ENCODE results near the gene CCDC198.

Gene CCDC198, protein sequence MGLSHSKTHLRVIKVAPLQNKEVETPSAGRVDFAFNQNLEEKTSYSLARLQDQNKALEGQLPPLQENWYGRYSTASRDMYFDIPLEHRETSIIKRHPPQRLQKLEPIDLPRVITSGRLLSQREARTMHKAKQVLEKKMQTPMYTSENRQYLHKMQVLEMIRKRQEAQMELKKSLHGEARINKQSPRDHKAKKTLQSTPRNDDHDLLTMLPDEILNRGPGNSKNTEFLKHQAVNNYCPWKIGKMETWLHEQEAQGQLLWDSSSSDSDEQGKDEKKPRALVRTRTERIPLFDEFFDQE

DNA sequence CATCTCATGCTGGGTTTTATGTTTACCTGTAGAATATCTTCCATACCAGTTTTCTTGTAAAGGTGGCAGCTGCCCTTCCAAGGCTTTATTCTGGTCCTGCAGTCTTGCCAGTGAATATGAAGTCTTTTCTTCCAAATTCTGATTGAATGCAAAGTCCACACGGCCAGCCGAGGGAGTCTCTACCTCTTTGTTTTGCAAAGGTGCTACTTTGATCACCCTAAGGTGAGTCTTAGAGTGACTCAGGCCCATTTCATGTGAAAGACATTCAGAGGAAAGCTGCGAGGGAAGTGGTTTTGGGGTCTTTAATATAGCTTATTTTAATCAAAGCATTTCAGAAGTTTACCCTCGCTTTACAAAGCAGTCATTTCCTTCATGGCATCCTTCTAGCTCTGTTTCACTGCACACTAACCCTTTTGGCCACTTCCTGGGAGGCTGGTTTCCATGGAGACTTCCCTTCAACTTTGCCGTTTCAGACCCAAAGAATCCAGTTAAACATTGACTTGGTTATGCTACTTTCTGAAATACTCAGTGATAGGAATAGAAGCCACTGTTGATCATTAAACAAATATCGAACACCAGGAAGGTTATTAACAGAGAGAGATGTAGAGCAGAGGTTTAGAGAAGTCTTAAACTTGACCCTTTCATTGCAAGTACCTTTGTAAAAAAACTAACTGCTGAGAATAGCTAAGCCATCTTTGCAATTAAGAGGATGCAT is at the start of gene CCDC198:
Gene CCDC198 (minus strand): TSS at position 391 of the 715 bp plus-strand sequence. CDS start 142 bp downstream, at position 249.
- DNase-seq: no peak

DNA sequence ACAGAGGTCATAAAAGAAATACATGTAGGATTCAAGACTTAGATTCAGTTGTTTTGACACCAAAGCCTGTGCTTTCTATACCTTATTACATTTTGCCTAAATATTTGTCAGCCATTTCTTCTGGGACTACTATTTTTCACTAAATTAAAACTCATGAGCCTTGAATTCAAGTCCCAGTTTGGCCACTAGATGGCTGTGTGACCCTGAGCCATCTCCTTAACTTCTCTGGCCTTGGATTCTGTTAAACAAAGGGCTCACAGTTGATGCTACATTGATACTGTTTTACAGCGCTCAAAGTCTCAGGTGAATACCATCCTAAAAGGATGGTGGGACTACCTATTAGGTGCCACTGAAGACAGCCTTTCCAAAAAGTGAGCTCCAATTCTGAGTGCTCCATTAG is 39.6 kb upstream of the CCDC198 start:
- no peak for DNase-seq

DNA sequence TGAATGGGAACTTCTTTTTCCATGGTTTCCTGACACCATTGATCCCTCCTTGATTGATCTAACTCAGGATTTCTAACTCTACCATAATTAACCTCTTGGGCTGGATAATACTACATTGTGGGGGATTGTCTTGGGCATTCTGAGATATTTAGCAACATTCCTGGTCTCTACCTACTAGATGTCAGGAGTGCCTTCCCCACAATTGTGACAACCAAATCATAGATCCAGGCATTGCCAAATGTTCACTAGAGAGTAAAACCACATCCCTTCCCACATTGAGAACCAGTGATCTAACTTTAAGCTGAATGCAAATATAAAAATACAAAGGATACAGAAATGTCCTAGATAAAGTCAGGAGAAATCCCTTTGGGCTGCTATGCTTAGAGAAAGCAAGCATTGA is 36.9 kb upstream of the CCDC198 start:
- no peak for DNase-seq

- no peak for DNase-seq
Measured at GRCh38 chr14:57526942-57527341, 33.3 kb upstream of the CCDC198 start.

GRCh38 chr14:57519043-57519442 is 25.4 kb upstream of the CCDC198 start:
- no peak for DNase-seq

- DNase-seq: no peak
Measured at GRCh38 chr14:57512220-57512619, 18.6 kb upstream of the CCDC198 start.

GRCh38 chr14:57508756-57509155 is 15.1 kb upstream of the CCDC198 start:
- no peak for DNase-seq

DNA sequence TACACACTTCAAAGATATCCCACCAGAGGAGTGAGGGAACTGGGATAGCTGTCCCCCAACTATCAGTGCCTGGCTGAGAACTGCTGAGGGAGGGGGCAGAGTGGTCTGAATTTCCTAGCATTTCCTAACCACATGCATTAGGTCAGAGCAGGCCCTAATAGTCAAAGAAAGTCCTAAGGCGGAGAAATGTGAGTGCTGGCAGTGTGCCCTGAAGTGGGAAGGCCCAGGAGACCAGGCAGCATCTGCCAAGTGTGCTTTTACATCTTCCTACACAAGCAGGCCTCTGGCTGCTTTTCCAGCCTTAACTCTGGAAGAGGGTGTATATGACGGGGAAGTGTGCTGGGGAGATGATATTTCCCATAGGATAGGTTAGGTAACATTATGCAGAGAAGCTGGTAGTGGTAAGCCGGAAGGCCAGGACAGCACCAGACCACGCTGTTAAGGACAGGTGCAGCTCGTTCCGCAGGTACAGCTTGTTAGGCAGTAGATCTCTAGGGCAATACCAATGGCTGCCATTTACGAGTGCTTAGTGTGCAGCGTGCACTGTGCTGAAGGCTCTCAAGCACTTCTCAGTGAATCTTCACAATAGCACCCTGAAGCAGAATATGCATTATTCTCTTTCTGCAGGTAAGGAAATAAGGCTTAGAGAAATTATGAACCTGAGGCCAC is 9.1 kb upstream of the CCDC198 start:
- no peak for DNase-seq

DNA sequence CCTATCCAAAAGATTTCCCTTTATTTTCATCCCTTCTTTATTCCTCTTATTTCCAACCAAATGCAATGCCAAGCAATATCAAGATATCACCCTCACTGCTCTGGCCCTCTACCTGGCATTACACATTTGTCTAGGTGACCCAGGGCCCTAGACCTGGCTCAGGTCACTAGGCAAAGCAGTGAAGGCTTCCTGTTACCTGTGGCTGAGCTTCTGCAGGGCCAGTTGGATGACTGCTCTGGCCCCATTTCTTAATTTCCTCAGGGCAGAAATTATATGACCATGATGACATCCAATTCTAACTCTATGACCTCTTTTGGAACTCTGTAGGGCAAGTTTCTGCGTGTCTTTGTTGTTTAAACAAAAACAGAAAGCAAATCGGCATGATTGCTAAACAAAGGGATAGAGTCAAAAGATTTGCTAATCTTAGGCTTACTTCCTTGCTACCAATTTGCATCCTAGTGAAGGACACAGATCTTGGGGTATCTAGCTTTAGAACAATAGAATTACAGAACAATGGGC is 7.4 kb upstream of the CCDC198 start:
- no peak for DNase-seq

DNA sequence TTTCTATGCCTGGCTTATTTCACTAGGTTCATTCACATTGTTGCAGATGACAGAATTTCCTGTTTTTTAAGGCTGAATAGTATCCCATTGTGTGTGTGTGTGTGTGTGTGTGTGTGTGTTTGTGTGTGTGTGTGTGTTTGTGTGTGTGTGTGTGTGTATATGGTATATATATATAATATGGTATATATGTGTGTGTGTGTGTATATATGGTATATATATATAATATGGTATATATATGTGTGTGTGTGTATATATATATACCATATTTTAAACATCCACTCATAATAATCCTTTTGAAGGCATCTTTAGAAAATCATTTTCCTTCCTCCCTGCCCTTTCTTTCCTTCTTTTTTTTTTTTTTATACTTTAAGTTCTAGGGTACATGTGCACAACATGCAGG is 5.0 kb upstream of the CCDC198 start:
- DNase-seq: no peak

DNA sequence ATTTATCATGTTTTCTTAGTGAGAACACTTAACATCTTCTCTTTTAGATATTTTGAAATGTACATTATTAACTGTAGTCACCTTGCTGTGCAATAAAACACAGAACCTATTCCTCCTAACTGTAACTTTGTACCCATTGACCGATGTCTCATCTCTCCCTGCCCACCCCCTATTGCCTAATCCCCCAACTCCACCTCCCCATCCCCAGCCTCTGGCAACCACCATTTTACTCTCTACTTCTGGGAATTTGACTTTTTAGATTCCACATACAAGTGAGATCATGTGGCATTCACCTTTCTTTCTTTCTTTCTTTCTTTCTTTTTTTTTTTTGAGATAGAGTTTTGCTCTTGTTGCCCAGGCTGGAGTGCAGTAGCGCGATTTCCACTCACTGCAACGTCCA is 4.4 kb upstream of the CCDC198 start:
- DNase-seq: no peak

DNA sequence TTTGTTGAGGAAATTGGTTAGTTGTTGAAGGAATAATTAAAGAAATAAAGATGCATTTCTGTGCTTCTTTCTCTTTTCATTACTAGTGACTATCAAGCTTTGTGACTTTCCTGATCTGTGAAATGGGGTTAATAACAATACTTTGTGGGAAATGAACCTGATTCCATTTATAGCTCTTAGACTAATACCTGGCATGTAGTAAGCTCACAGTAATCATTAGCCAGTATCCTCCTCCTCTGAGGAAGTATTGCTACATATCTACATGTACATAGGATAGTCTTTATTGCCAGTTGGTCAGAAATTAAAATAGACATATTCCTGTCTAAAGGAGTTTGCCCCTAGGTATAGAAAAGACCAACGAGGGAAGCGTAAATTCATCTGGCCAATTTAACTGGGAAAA is 1.8 kb upstream of the CCDC198 start:
- DNase-seq: no peak

- DNase-seq: no peak
Measured at GRCh38 chr14:57492859-57493258, 798 bp downstream of the CCDC198 start.

GRCh38 chr14:57491640-57492039 is 2.0 kb downstream of the CCDC198 start:
- DNase-seq: no peak

DNA sequence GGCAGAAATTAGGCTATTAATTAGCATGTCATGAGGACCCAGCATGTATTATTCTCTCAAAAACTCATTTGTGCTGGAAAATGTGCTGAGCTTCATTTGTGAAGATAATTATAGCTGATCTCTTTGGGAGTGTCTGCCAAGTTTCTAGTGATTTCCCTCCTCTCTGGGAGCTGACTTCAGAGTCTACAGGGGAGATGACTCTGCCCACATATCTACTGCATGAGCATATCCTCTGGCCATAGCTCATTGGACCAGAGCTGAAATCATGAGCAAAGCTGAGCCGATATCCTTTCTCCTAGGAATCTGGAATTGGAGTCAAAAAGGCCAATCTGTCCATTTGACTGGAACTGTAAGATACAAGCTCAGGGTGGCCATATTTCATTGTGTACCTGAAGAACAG is 5.9 kb downstream of the CCDC198 start:
- DNase-seq: no peak

- peak; percentile 26 for DNase-seq
Measured at GRCh38 chr14:57486767-57487379, 6.8 kb downstream of the CCDC198 start.

DNA sequence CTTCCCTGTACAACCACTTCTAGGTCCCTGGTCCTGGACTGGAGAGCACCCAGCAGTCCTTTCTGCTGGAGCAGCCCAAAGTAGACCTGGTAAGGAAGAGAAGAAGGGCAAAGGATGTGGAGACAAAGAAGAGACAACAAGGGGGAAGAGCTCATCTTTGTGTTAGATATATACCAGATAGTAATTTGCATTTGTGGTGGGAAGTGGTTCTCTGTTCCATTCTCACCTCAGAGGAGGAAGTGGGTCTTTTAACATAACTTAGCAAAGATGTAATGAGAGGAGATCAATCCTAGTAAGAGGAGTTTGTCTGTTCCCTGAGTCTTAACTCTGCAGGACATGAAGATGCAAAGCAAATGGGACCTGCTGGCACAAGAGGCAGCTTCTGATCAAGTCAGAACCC is 8.0 kb downstream of the CCDC198 start:
- no peak for DNase-seq

GRCh38 chr14:57482120-57482519 is 11.5 kb downstream of the CCDC198 start:
- no peak for DNase-seq

- no peak for DNase-seq
Measured at GRCh38 chr14:57480051-57480450, 13.6 kb downstream of the CCDC198 start.

DNA sequence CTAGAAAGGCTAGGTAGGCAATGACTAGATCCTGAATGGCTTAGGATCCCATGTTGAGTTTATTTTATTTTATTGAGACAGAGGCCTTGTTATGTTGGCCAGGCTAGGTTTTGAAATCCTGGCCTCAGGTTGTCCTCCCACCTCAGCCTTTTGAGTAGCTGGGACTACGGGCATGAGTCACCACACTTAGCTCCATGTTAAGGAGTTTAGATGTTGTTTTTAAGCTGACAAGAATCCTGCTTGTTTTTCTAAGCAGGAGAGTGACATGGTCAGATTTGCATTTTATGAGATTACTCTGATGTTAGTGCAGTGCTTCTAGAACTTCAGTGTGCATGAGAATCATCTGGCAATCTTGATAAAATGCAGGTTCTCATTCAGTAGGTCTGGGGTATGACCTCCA is 14.5 kb downstream of the CCDC198 start:
- DNase-seq: no peak

DNA sequence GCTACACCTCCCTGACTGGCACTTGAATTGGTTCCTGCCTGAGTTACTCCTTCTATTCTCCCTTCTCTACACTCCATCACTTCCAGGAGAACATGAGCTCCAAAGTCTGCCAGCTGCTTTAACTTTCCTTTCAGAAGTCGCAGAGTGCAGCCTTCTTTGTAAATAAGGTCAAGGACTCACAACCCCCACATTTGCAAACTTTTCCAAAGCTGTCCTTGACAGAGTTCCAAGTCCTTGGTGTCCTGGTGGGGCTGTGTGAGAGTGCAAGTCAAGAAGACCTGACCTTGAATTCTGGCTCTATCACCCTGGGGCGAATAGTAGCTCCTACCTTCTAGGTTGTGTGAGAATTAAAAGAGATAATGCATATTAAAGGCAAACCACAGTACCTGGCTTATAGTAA is 15.6 kb downstream of the CCDC198 start:
- DNase-seq: no peak

DNA sequence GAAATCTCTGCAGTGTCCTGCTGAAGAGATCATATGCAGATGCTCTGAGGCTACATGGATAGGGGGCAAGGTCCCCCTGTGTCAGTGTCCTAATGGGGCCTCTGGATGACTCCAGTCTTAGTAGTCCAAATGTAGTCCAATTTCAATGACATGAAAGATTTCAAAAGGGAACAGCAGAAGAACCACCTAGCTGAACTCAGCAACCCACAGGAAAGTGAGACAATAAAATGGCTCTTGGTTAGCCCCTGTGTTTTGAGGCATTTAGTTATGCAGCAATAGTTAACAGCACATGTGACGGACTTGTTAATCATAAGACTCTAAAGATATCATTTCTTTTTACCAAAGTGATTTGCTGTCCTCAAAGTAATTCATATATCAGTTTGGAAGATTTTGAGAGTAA is 22.7 kb downstream of the CCDC198 start:
- no peak for DNase-seq

GRCh38 chr14:57464008-57464730 is 29.5 kb downstream of the CCDC198 start:
- no peak for DNase-seq

Measured in NCI-H2029 (cell line).